GM13976 (cell line): ENCODE measurements around the gene MCL1.

Experiments
- DNase-seq: peaks from one replicate; pipeline ENCODE4 v3.0.0; 2012; ENCODE audit warnings: low spot score
- in situ Hi-C: fragments of 300-500 bp; cut with MboI; formaldehyde crosslinking; loops from one replicate; pipeline ENCODE4 v1.12.0; 2022; ENCODE audit warnings: low sequenced_read_pairs, mixed read lengths, inconsistent platforms; ENCODE audit not compliant: unreplicated experiment
- TF ChIP-seq, protein P1 (sequence below): IDR thresholded peaks from 2 replicates; pipeline ENCODE4 v1.5.1; 2012; ENCODE audit warnings: borderline replicate concordance, mild to moderate bottlenecking; ENCODE audit not compliant: insufficient read depth; ENCODE audit errors: extremely low read depth, missing control alignments, control extremely low read depth

MCL1 gene

DNA sequence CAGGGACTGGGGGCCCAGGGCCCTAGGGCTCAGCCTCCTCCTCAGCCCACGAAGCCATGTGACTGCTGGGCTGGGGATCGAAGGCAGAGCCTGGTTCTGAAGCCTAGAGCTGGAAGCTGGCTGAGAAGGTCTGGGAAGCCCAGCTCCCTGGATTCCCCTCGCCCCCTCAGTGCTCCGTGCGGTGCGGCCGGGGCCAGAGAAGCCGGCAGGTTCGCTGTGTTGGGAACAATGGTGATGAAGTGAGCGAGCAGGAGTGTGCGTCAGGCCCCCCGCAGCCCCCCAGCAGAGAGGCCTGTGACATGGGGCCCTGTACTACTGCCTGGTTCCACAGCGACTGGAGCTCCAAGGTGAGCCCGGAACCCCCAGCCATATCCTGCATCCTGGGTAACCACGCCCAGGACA lies 21.1 kb downstream of the MCL1 start:
- in situ Hi-C loops: no loop called here
- TF ChIP-seq, protein P1, sequence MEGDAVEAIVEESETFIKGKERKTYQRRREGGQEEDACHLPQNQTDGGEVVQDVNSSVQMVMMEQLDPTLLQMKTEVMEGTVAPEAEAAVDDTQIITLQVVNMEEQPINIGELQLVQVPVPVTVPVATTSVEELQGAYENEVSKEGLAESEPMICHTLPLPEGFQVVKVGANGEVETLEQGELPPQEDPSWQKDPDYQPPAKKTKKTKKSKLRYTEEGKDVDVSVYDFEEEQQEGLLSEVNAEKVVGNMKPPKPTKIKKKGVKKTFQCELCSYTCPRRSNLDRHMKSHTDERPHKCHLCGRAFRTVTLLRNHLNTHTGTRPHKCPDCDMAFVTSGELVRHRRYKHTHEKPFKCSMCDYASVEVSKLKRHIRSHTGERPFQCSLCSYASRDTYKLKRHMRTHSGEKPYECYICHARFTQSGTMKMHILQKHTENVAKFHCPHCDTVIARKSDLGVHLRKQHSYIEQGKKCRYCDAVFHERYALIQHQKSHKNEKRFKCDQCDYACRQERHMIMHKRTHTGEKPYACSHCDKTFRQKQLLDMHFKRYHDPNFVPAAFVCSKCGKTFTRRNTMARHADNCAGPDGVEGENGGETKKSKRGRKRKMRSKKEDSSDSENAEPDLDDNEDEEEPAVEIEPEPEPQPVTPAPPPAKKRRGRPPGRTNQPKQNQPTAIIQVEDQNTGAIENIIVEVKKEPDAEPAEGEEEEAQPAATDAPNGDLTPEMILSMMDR: no peak
- no peak for DNase-seq

DNA sequence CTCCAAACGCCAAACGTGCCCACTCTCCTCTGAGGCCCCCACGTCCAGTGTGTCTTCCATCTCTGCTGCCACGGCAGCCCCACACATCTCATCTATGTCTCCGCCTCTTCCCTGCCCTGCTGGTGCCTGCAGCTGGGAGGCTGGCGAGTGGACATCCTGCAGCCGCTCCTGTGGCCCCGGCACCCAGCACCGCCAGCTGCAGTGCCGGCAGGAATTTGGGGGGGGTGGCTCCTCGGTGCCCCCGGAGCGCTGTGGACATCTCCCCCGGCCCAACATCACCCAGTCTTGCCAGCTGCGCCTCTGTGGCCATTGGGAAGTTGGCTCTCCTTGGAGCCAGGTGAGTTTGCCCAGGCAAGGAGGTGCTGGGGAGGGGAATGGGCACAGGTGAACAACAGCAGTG lies 21.6 kb downstream of the MCL1 start:
- in situ Hi-C loops: no loop called here
- TF ChIP-seq, protein P1: no peak
- no peak for DNase-seq

- in situ Hi-C loops: no loop called here
- TF ChIP-seq, protein P1: no peak
- no peak for DNase-seq
Observed at GRCh38 chr1:150557065-150557600, 22.3 kb downstream of the MCL1 start.

DNA sequence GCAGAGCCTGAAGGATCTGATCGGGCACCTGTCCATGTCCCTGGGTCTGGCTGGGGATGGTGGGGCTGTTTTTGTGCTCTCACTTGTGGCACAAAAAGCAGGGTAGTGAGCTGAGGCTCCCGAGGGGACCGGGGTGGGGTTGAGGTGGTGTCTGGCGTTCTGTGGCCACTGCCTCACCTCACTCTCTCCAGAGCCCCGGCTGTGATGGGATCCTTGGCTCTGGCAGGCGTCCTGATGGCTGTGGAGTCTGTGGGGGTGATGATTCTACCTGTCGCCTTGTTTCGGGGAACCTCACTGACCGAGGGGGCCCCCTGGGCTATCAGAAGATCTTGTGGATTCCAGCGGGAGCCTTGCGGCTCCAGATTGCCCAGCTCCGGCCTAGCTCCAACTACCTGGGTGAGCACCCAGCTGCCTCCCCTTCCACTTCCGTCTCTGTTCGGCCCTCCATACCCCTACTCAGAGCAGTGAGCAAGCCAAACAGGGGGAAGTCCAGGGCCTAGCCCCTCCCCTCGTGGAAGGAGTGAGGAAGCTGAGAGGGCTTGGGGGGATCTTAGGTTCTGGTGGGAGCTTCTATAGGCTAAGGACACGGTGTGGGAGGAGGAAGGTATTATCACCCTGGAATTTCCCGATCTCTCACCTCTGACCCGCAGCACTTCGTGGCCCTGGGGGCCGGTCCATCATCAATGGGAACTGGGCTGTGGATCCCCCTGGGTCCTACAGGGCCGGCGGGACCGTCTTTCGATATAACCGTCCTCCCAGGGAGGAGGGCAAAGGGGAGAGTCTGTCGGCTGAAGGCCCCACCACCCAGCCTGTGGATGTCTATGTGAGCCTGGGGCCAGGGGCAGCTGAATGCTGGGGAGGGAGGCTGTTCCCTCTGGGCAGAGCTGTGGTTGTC lies 23.2 kb downstream of the MCL1 start:
- no peak for DNase-seq
- in situ Hi-C loops: no loop called here
- TF ChIP-seq, protein P1: no peak

DNA sequence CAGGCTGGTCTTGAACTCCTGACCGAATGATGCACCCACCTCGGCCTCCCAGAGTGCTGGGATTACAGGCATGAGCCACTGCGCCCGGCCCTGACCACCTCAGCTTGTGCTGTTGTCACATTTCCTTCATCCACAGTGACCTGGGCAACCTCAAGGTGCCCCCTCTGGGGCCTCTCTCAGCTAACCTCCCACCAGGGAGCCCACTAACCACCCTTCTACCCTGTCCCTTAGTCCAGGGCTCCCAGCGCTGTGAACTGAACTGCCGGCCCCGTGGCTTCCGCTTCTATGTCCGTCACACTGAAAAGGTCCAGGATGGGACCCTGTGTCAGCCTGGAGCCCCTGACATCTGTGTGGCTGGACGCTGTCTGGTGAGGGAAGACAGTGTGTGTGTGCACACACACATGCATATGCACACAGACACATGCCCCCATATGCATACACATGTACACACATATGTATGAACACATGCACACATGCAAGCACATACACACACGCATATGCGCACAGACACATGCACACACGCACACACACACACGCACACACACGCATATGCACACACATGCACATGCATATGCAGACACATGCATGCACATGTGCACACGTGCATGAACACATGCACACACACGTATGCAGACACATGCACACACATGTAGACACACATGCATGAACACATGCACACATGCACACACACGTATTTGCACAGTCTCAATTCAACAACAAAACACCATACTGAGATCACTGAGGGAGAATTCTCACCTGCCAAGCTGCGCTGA lies 24.0 kb downstream of the MCL1 start:
- in situ Hi-C loops: no loop called here
- TF ChIP-seq, protein P1: no peak
- DNase-seq: no peak

- in situ Hi-C loops: no loop called here
- TF ChIP-seq, protein P1: no peak
- DNase-seq: no peak
Observed at GRCh38 chr1:150554086-150554452, 25.3 kb downstream of the MCL1 start.
